ENCODE data around the gene IFI44L.

DNA sequence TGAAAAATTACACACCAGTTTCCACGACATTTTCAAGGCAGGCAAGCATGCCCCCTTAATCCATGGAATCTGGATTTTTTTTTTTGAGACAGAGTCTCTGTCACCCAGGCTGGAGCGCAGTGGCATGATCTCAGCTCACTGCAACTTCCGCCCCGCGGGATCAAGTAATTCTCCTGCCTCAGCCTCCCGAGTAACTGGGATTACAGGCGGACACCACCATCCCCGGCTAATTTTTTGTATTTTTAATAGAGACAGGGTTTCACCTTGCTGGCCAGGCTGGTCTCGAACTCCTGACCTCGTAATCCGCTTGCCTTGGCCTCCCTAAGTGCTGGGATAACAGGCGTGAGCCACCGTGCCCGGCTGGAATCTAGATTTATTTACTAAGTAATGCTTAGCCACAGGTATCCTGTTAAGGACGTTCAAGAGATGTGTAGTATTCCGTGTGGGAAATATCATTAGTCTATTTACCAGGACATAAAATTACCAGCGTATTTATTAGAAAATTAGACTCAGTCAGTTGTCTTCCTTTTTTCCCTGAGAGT is 31.8 kb downstream of the IFI44L start:
- TF ChIP-seq POLR2A (IDR thresholded peaks at IDR 0.05), result no peak
- TF ChIP-seq, protein P1, sequence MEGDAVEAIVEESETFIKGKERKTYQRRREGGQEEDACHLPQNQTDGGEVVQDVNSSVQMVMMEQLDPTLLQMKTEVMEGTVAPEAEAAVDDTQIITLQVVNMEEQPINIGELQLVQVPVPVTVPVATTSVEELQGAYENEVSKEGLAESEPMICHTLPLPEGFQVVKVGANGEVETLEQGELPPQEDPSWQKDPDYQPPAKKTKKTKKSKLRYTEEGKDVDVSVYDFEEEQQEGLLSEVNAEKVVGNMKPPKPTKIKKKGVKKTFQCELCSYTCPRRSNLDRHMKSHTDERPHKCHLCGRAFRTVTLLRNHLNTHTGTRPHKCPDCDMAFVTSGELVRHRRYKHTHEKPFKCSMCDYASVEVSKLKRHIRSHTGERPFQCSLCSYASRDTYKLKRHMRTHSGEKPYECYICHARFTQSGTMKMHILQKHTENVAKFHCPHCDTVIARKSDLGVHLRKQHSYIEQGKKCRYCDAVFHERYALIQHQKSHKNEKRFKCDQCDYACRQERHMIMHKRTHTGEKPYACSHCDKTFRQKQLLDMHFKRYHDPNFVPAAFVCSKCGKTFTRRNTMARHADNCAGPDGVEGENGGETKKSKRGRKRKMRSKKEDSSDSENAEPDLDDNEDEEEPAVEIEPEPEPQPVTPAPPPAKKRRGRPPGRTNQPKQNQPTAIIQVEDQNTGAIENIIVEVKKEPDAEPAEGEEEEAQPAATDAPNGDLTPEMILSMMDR (IDR thresholded peaks at IDR 0.05 in 4 of 5, conservative IDR thresholded peaks at IDR 0.05 in 1 of 5), result no peak
